Lower leg skin (tissue), 4 donors: ENCODE data around the gene CADM1. TPM values are rescaled to one million over a fixed set of nuclear protein-coding genes. Genes with fewer than 3 reads are reported as not detected.

Source experiments
- DNase-seq, 2 donors: peaks; one replicate each; pipeline ENCODE4 v3.0.0-alpha.2; 2019; ENCODE audit warnings: low spot score in 2 of 2
- H3K4me3 ChIP-seq: fragments of 200-600 bp; sonication (generic); 2 replicates; pipeline ENCODE4 v1.5.1; 2017; ENCODE audit warnings: mild to moderate bottlenecking, low read depth; ENCODE audit not compliant: poor library complexity, severe bottlenecking
- POLR2A ChIP-seq, 2 donors: fragments of 450-650 bp; IDR thresholded peaks; one replicate each; pipeline ENCODE4 v1.6.1; 2016 to 2017; ENCODE audit warnings: antibody characterized with exemption in 2 of 2, mild to moderate bottlenecking in 1 of 2, moderate library complexity in 1 of 2
- WGBS, 2 donors: methylation state at CpG; one replicate each; pipeline ENCODE4 v1.1.5; 2018; 5-methylcytosine and 5-hydroxymethylcytosine counted together
- intact Hi-C: fragments of 100-400 bp; cut with DNase I; formaldehyde crosslinking; loops from one replicate; pipeline ENCODE4 v1.15.0; 2023; ENCODE audit warnings: low total_unique reads
- total RNA-seq, 4 donors: library from RNA; depleted of rRNA; stranded (reverse); fragments of >200 nt; gene quantifications; one replicate each; pipeline ENCODE4 v1.1.0, GENCODE V29; 2016
- TF ChIP-seq, protein P1 (sequence below), 3 donors: fragments of 450-650 bp; IDR thresholded peaks; one replicate each; pipeline ENCODE4 v1.5.1; 2016; ENCODE audit warnings: antibody characterized with exemption in 3 of 3, mild to moderate bottlenecking in 3 of 3, moderate library complexity in 2 of 3

The CADM1 gene
- total RNA-seq, 4 donors from 2014 or later = 9.4 to 21.4 (median 11.8) TPM

- intact Hi-C loops = no loop called here
- DNase-seq = no peak
- TF ChIP-seq, protein P1, sequence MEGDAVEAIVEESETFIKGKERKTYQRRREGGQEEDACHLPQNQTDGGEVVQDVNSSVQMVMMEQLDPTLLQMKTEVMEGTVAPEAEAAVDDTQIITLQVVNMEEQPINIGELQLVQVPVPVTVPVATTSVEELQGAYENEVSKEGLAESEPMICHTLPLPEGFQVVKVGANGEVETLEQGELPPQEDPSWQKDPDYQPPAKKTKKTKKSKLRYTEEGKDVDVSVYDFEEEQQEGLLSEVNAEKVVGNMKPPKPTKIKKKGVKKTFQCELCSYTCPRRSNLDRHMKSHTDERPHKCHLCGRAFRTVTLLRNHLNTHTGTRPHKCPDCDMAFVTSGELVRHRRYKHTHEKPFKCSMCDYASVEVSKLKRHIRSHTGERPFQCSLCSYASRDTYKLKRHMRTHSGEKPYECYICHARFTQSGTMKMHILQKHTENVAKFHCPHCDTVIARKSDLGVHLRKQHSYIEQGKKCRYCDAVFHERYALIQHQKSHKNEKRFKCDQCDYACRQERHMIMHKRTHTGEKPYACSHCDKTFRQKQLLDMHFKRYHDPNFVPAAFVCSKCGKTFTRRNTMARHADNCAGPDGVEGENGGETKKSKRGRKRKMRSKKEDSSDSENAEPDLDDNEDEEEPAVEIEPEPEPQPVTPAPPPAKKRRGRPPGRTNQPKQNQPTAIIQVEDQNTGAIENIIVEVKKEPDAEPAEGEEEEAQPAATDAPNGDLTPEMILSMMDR (IDR thresholded peaks at IDR 0.05) = no peak
- no peak for TF ChIP-seq POLR2A (IDR thresholded peaks at IDR 0.05)
- 72 to 74% methylated on average over 8 of the region's 8 CpGs for WGBS, 2 donors
- no peak overlapping the region for H3K4me3 ChIP-seq
These were observed 351.1 kb downstream of the CADM1 start for GRCh38 chr11:115153135-115153534.

DNA sequence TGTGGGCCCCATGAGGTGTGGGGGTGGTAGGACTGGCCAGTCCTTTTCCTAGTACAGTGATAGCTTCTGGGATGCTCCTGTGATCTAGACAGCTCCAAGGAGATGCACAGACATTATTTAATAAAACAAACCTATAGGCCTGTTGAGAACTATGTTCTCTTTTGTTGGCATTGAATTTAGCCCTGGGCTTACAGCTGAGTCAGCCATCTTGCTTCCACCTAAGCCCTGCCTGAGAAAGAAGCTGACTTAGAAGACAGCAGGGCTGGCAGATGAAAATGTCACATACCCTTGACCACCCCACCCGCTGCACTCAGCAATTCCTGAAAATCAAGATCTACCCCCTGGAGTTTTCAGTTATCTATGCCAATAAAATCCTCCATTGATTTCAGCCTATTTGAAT, 353.2 kb downstream of the CADM1 start:
- no peak overlapping the region for H3K4me3 ChIP-seq
- WGBS, 2 donors = 85 to 100% methylated on average over 1 of the region's 1 CpG
- TF ChIP-seq POLR2A (IDR thresholded peaks at IDR 0.05) = no peak
- TF ChIP-seq, protein P1 (IDR thresholded peaks at IDR 0.05) = no peak
- intact Hi-C loops = no loop called here
- DNase-seq = no peak

GRCh38 chr11:115148691-115149090, 355.5 kb downstream of the CADM1 start:
- 73 to 80% methylated on average over 2 of the region's 2 CpGs for whole genome bisulfite sequencing, 2 donors
- no peak overlapping the region for H3K4me3 ChIP-seq
- TF ChIP-seq, protein P1 (IDR thresholded peaks at IDR 0.05) = no peak
- TF ChIP-seq POLR2A (IDR thresholded peaks at IDR 0.05) = no peak
- intact Hi-C loops = no loop called here
- no peak for DNase-seq

- no peak overlapping the region for H3K4me3 ChIP-seq
- no peak for DNase-seq
- TF ChIP-seq POLR2A (IDR thresholded peaks at IDR 0.05) = no peak
- TF ChIP-seq, protein P1 (IDR thresholded peaks at IDR 0.05) = no peak
- WGBS, 2 donors = 90% methylated on average over 4 of the region's 4 CpGs
- intact Hi-C loops = no loop called here
These were observed 356.1 kb downstream of the CADM1 start for GRCh38 chr11:115148101-115148500.

- TF ChIP-seq, protein P1 (IDR thresholded peaks at IDR 0.05) = no peak
- TF ChIP-seq POLR2A (IDR thresholded peaks at IDR 0.05) = no peak
- no peak overlapping the region for H3K4me3 ChIP-seq
- DNase-seq = no peak
- 86 to 88% methylated on average over 7 of the region's 7 CpGs for WGBS, 2 donors
- intact Hi-C loops = no loop called here
These were observed 356.9 kb downstream of the CADM1 start for GRCh38 chr11:115147243-115147807.

GRCh38 chr11:115146425-115146824, 357.8 kb downstream of the CADM1 start:
- intact Hi-C loops = no loop called here
- TF ChIP-seq, protein P1 (IDR thresholded peaks at IDR 0.05) = no peak
- TF ChIP-seq POLR2A (IDR thresholded peaks at IDR 0.05) = no peak
- H3K4me3 ChIP-seq = no peak overlapping the region
- WGBS, 2 donors = 82 to 85% methylated on average over 6 of the region's 6 CpGs
- DNase-seq = no peak
